Right lobe of liver (tissue), 6 donors: Measurements from ENCODE around the gene STX8. TPM values are rescaled to one million over a fixed set of nuclear protein-coding genes. Genes with fewer than 3 reads are reported as not detected.
"Not testable (repeated sequence)": the region's sequence is repeated elsewhere in the genome, so short reads cannot be mapped to it uniquely, and the experiment has no call there.

Source experiments
- ATAC-seq, 4 donors: fragments of 200-7000 bp; cut with Tn5 transposase; one replicate each; pipeline ENCODE4 v1.9.1; 2020; ENCODE audit warnings: mild to moderate bottlenecking in 4 of 4, moderate library complexity in 4 of 4
- DNase-seq, 3 donors: peaks; one replicate each; pipeline ENCODE4 v3.0.0-alpha.2; 2020
- H3K27ac ChIP-seq, 3 donors: fragments of 200-600 bp; one replicate each; pipeline ENCODE4 v1.8.0; 2022
- H3K27me3 ChIP-seq, 2 donors: fragments of 200-600 bp; one replicate each; pipeline ENCODE4 v1.8.0; 2022
- H3K36me3 ChIP-seq, 4 donors: fragments of 200-600 bp; sonication (generic) in 1 of 4; one replicate each; pipeline versions ENCODE4 v1.5.1 to v1.8.0; 2017 to 2022; ENCODE audit warnings: control low read depth in 1 of 4
- H3K4me1 ChIP-seq, 4 donors: fragments of 200-600 bp; sonication (generic) in 1 of 4; one replicate each; pipeline versions ENCODE4 v1.5.1 to v1.8.0; 2017 to 2022; ENCODE audit warnings: control low read depth in 1 of 4
- H3K4me3 ChIP-seq, 3 donors: fragments of 200-600 bp; one replicate each; pipeline ENCODE4 v1.8.0; 2022
- H3K9me3 ChIP-seq, 4 donors: fragments of 200-600 bp; sonication (generic) in 1 of 4; one replicate each; pipeline versions ENCODE4 v1.5.1 to v1.8.0; 2017 to 2022; ENCODE audit warnings: control low read depth in 1 of 4
- POLR2A ChIP-seq: fragments of 450-650 bp; IDR thresholded peaks from one replicate; pipeline ENCODE4 v1.6.1; 2017; ENCODE audit warnings: antibody characterized with exemption, mild to moderate bottlenecking
- WGBS: methylation state at CpG from one replicate; pipeline ENCODE4 v1.1.6; 2018; ENCODE audit warnings: low coverage, low lambda C conversion rate; ENCODE audit not compliant: insufficient coverage; ENCODE audit errors: missing lambda C conversion rate; 5-methylcytosine and 5-hydroxymethylcytosine counted together
- intact Hi-C, 2 donors: fragments of 100-400 bp; cut with DNase I; formaldehyde crosslinking; loops; one replicate each; pipeline versions ENCODE4 v1.11.2 to v1.14.1; 2022
- total RNA-seq, 6 experiments: library from RNA; depleted of rRNA in 2 of 6; stranded (reverse); fragments of >200 nt in 2 of 6; fragmentation: NEBNext Ultra II Directional in 3 of 6; extraction: Animal tissue kit (Norgen Biotek cat#: 25700) in 3 of 6; gene quantifications; one replicate each; pipeline versions ENCODE4 v1.1.0 to v1.2.4, GENCODE V29; 2016 to 2023
- TF ChIP-seq, protein P1 (sequence below), 4 donors: fragments of 200-600 bp in 3 of 4; fragments of 450-650 bp in 1 of 4; IDR thresholded peaks; one replicate each; pipeline versions ENCODE4 v1.5.1 to v1.8.0; 2016 to 2022; ENCODE audit warnings: antibody characterized with exemption in 4 of 4, mild to moderate bottlenecking in 2 of 4
- donor health status: DM: no; HTN: yes; CAD: no.
- donor health status: DM: no; HTN: no; CAD: no.
- donor health status: DM: no; HTN: no; CAD: no.
- donor health status: DM: no; HTN: yes; CAD: no.
- donor health status: DM: no; HTN: yes; CAD: no.

STX8 gene
- total RNA-seq, 6 experiments from 2014 or later = 20.6 to 35.3 (median 27.7) TPM

DNA sequence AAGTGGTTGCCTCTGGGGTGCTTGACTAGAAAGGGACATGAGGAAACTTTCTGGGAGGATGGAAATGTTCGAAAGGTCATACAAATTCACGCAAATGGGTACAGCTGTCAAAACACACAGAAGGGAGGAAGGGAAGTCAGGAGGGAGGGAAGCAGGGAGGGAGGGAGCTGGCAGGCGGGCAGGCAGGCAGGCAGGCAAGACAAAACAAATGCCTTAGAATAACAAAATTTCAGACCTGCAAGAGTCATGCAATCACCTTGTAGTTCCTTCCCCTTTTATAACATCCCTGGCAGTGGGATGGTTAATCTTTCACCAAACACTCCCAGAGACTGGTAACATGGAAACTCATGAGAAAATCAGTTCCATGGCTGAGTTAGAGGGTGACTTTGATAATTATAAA, 189.2 kb downstream of the STX8 start:
- no peak overlapping the region for H3K4me3 ChIP-seq
- H3K4me1 ChIP-seq = peaks cover 0 to 5% (median 0%) of the 10 kb centered on the region in 4 donors
- H3K27ac ChIP-seq = no peak overlapping the region
- ATAC-seq (no peak), DNase-seq (no peak)
- H3K27me3 ChIP-seq = no peaks in the 10 kb centered on the region
- no peaks in the 10 kb centered on the region for H3K36me3 ChIP-seq
- 89% methylated on average over 3 of the region's 3 CpGs for WGBS
- H3K9me3 ChIP-seq = no peaks in the 10 kb centered on the region
- no peak for TF ChIP-seq POLR2A
- TF ChIP-seq, protein P1, sequence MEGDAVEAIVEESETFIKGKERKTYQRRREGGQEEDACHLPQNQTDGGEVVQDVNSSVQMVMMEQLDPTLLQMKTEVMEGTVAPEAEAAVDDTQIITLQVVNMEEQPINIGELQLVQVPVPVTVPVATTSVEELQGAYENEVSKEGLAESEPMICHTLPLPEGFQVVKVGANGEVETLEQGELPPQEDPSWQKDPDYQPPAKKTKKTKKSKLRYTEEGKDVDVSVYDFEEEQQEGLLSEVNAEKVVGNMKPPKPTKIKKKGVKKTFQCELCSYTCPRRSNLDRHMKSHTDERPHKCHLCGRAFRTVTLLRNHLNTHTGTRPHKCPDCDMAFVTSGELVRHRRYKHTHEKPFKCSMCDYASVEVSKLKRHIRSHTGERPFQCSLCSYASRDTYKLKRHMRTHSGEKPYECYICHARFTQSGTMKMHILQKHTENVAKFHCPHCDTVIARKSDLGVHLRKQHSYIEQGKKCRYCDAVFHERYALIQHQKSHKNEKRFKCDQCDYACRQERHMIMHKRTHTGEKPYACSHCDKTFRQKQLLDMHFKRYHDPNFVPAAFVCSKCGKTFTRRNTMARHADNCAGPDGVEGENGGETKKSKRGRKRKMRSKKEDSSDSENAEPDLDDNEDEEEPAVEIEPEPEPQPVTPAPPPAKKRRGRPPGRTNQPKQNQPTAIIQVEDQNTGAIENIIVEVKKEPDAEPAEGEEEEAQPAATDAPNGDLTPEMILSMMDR (IDR thresholded peaks at IDR 0.05) = no peak
- intact Hi-C loops = no loop called here

DNA sequence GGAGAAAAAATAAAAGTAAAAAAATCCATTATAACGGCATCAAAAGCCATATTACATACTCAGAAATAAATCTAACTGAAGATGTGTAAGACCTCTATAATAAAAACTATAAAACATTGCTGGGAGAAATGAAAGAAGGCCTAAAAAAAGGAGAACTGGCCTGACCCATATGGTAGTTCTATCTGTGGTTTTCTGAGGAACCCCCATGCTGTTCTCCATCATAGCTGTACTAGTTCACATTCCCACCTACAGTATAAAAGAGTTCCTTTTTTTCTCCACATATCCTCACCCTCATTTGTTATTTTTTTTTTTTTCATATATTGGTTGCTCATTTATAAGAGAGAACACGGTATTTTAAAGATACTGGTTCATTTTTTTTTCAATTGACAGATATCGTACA, 191.8 kb downstream of the STX8 start:
- no peaks in the 10 kb centered on the region for H3K36me3 ChIP-seq
- H3K27ac ChIP-seq = no peak overlapping the region
- H3K4me1 ChIP-seq = peaks cover 0 to under 1% (median 0%) of the 10 kb centered on the region in 4 donors
- no peak overlapping the region for H3K4me3 ChIP-seq
- H3K9me3 ChIP-seq = no peaks in the 10 kb centered on the region
- intact Hi-C loops = no loop called here
- WGBS = 84% methylated on average over 3 of the region's 3 CpGs
- H3K27me3 ChIP-seq = no peaks in the 10 kb centered on the region
- TF ChIP-seq, protein P1 (IDR thresholded peaks at IDR 0.05) = no peak
- no peak for TF ChIP-seq POLR2A
- ATAC-seq (no peak), DNase-seq (no peak)

DNA sequence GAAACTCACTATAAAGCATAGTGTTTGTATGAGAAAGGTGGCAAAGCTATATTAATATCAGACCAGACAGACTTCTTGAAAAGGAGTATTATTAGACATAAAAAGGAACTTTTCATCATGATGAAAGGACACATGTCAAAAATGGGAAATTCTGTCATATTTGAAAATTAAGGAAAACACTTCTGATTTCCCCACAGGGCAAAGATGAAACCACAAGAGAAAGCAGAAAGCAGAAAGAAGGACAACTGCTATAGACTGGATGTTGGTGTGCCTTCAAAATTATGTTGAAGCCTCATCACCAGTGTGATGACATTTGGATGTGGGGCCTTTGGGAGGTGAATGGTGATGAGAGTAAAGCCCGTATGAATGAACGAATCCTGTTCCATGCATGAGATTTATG, 193.0 kb downstream of the STX8 start:
- H3K4me3 ChIP-seq = no peak overlapping the region
- H3K9me3 ChIP-seq = no peaks in the 10 kb centered on the region
- H3K36me3 ChIP-seq = no peaks in the 10 kb centered on the region
- WGBS = 88% methylated on average over 2 of the region's 2 CpGs
- ATAC-seq (no peak), DNase-seq (no peak)
- intact Hi-C loops = no loop called here
- H3K27ac ChIP-seq = no peak overlapping the region
- TF ChIP-seq POLR2A = no peak
- no peaks in the 10 kb centered on the region for H3K4me1 ChIP-seq
- H3K27me3 ChIP-seq = no peaks in the 10 kb centered on the region

- H3K9me3 ChIP-seq = no peaks in the 10 kb centered on the region
- no peaks in the 10 kb centered on the region for H3K27me3 ChIP-seq
- WGBS = 97% methylated on average over 2 of the region's 2 CpGs
- H3K36me3 ChIP-seq = no peaks in the 10 kb centered on the region
- H3K27ac ChIP-seq = no peak overlapping the region
- no peaks in the 10 kb centered on the region for H3K4me1 ChIP-seq
- no peak overlapping the region for H3K4me3 ChIP-seq
- TF ChIP-seq, protein P1 (IDR thresholded peaks at IDR 0.05) = no peak
- ATAC-seq (no peak), DNase-seq (no peak)
- intact Hi-C loops = no loop called here
Measured at GRCh38 chr17:9381068-9381467, 194.6 kb downstream of the STX8 start.

DNA sequence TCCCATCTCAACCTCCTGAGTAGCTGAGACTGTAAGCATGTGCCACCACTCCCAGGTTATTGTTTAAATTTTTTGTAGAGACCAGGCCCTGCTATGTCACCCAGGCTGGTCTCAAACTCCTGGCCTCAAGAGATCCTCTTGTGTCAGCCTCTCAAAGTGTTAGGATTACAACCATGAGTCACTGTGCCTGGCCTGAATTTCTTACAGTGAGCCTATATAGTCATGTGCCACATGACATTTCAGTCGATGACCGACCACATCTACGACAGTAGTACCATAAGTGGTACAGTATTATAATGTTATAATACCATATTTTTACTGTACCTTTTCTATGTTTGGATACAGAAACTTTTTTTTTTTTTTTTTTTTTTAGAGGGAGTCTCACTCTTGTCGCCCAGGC, 195.3 kb downstream of the STX8 start:
- no peak overlapping the region for H3K4me3 ChIP-seq
- H3K9me3 ChIP-seq = no peaks in the 10 kb centered on the region
- H3K4me1 ChIP-seq = no peaks in the 10 kb centered on the region
- DNase-seq = no peak
- intact Hi-C loops = no loop called here
- no peak for ATAC-seq
- H3K27me3 ChIP-seq = no peaks in the 10 kb centered on the region
- WGBS = 88% methylated on average over 4 of the region's 4 CpGs
- no peak for TF ChIP-seq POLR2A
- TF ChIP-seq, protein P1 (IDR thresholded peaks at IDR 0.05) = no peak
- no peaks in the 10 kb centered on the region for H3K36me3 ChIP-seq
- H3K27ac ChIP-seq = no peak overlapping the region

- DNase-seq, intact Hi-C loops, H3K4me1 ChIP-seq, ATAC-seq, H3K4me3 ChIP-seq, H3K9me3 ChIP-seq, H3K27me3 ChIP-seq, H3K36me3 ChIP-seq, H3K27ac ChIP-seq: not testable (repeated sequence)
- 97% methylated on average over 7 of the region's 9 CpGs for WGBS
Measured at GRCh38 chr17:9376177-9376576, 199.4 kb downstream of the STX8 start.
